ENCODE results near the gene RPL13A.

RPL13A gene

GRCh38 chr19:49486710-49487276, 615 bp upstream of the RPL13A start:
- no peak for DNase-seq

DNA sequence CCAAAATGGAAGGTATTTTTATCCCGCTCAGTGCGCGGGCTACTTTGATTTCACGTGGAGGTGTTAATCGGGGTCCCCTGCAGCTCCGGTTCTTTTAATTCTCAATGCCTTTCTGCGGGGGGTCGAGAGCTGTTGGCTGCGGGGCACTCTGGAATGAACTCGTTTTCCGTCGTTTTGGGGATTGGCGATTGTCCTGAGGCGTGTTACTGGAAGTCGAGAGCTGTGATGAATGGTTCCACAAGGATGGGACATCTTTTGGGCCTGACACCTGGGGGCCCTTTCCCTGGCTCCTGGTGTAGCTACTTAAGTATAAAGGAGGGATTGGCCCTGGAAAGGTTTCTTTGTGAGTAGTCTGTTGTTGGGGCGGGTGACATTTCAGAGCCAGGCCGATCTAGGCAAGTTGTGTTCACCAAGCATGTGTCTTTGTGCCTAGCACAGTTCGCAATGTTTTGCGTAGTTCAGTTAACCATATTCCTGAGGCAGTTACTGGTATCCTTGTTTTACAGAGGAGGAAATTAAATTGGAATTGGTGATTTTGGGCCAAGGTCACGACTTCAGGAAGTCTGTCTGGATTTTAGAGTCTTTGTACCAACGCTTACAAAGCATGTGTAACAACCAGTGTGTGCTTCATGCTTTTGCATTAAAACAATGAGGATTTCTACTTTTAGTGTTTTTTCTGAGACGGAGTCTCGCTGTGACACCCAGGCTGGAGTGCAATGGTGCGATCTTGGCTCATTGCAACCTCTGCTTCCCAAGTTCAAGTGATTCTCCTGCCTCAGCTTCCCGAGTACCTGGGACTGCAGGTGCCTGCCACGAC, 846 bp downstream of the RPL13A start:
- peak; percentile 44 for DNase-seq

DNA sequence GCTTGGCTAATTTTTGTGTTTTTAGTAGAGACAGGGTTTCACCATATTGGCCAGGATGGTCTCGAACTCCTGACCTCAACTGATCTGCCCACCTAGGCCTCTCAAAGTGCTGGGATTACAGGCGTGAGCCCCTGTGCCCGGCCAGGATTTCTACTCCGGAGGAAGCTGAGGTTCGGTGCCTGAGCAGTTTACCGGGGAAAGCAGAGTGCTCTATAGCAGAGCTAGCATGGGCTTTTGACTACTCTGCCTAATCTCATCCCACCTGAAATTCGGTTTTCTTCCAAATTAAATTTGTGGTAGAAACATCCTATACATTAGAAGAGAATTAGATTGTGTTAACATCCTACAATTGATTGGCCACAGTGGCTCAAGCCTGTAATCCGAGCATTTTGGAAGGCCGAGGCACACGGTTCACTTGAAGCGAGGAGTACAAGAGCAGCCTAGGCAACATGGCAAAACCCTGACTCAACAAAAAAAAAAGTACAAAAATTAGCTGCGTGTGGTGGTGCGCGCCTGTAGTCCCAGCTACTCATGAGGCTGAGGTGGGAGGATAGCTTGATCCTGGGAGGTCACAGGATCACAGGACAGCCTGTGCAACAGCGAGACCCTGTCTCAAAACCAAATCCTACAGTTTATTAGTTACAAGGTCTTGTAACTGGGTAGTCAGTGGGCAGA, 1.6 kb downstream of the RPL13A start:
- peak; percentile 33 for DNase-seq

DNA sequence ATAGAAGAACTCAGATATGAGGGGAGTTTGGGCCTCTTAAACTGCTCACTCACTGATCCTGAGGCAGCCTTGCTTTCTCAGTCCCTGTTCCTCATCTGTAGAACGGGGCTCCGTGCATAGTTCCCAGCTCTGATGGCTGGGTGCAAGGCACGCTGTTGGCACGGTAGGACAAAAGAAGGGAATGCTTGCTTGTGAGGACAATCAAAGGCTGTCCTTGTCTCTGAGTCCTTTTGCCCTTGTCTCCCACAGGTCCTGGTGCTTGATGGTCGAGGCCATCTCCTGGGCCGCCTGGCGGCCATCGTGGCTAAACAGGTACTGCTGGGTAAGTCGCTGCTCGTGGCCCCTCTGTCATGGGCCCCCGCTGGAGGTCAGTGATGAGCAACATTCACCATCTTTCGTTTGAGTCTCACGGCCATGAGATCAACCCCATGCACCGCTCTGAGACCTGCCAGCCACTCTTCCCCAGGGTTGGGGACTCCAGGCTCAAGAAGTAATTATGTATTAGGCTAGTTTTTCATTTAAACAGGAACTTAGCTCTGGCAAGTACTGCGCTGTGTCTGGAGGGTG, 2.3 kb downstream of the RPL13A start:
- peak; percentile 69 for DNase-seq

GRCh38 chr19:49490287-49491029, 3.0 kb downstream of the RPL13A start:
- DNase-seq = peak; percentile 43

GRCh38 chr19:49491030-49491803, 3.8 kb downstream of the RPL13A start:
- no peak for DNase-seq

DNA sequence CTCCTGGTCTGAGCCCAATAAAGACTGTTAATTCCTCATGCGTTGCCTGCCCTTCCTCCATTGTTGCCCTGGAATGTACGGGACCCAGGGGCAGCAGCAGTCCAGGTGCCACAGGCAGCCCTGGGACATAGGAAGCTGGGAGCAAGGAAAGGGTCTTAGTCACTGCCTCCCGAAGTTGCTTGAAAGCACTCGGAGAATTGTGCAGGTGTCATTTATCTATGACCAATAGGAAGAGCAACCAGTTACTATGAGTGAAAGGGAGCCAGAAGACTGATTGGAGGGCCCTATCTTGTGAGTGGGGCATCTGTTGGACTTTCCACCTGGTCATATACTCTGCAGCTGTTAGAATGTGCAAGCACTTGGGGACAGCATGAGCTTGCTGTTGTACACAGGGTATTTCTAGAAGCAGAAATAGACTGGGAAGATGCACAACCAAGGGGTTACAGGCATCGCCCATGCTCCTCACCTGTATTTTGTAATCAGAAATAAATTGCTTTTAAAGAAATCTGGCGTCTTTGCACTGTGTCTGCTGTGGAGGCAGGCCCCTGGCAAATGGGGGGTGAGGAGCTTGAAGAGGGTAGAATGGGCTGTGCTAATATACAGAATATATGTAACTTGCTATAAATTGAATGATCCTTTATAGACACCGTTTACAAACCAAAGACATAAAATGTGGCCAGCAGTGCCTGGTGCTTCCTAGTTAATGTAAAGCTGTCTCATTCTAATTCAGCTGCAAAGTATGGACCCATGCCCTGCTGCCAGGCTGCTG, 4.6 kb downstream of the RPL13A start:
- peak; percentile 30 for DNase-seq

GRCh38 chr19:49492573-49493405, 5.4 kb downstream of the RPL13A start:
- peak; percentile 70 for DNase-seq

- DNase-seq = no peak
Measured at GRCh38 chr19:49496574-49497008, 9.2 kb downstream of the RPL13A start.

DNA sequence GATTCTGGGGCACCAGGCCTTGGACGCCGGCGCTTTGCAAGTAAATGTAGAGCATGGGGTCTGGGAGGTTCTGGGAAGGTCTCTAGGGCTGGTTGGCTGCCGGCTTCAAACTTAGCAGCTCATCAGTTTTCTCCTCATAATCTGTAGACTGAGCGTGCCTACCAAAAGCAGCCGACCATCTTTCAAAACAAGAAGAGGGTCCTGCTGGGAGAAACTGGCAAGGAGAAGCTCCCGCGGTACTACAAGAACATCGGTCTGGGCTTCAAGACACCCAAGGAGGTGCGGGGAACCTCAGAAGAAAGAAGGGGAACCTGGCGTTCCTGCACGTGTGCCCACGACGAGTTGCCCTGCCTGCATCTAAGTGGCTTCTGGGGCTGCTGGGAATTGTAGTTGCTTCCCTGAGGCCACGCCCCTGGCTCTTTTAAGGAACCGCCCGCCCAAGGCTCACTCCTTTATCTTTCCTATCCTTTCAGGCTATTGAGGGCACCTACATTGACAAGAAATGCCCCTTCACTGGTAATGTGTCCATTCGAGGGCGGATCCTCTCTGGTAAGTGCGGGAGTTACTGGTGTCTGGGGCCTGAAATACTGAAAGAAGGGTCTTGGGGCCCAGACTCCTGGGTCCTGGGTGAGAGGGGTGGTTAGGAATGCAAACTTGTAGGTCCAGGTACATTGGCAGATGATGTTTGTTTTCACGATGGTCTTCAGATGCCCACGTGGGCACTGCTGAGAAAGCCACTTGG, 9.8 kb downstream of the RPL13A start:
- DNase-seq = peak; percentile 84

- peak; percentile 45 for DNase-seq
Measured at GRCh38 chr19:49497789-49498103, 10.3 kb downstream of the RPL13A start.

DNA sequence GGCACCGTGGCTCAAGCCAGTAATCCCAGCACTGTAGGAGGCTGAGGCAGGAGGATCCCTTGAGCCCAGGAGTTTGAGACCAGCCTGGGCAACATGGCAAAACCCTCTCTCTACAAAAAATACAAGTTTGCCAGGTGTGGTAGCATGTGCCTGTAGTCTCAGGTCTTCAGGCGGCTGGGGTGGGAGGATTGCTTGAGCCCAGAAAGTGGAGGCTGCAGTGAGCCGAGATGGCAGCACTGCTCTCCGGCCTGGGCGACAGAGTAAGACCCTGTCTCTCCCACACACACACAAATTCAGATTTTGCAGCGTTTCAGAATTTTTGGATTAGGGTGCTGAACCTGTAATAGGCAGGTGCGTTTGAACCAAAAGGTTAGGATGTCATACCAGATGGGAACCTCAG, 11.1 kb downstream of the RPL13A start:
- DNase-seq = no peak

DNA sequence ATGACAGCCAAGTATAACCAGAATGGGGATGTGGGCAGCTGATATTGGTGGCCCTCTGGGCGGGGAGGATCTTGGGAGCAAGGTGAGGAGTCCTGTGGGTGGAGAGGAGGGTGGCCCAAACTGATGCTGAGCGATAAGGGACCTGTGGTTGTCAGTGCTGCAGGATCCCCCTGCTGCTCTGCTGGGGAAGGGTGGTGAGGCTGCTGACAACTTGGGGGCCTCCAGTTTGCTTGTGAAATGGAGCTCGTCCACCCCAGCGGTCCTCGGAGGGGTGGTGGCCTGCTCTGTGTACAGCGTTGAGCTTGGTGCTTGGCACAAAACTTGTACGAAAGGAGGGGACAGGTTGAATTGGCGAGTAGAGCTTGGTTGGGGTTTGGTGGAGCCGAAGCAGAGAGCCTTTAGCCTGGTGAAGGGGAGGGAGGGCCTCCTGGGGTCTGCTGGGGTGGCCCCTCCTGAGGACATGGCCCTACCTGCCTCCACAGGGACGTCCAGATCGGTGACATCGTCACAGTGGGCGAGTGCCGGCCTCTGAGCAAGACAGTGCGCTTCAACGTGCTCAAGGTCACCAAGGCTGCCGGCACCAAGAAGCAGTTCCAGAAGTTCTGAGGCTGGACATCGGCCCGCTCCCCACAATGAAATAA, 11.7 kb downstream of the RPL13A start:
- peak; percentile 63 for DNase-seq

GRCh38 chr19:49502866-49503581, 15.6 kb downstream of the RPL13A start:
- peak; percentile 59 for DNase-seq

GRCh38 chr19:49503582-49503962, 16.2 kb downstream of the RPL13A start:
- no peak for DNase-seq

DNA sequence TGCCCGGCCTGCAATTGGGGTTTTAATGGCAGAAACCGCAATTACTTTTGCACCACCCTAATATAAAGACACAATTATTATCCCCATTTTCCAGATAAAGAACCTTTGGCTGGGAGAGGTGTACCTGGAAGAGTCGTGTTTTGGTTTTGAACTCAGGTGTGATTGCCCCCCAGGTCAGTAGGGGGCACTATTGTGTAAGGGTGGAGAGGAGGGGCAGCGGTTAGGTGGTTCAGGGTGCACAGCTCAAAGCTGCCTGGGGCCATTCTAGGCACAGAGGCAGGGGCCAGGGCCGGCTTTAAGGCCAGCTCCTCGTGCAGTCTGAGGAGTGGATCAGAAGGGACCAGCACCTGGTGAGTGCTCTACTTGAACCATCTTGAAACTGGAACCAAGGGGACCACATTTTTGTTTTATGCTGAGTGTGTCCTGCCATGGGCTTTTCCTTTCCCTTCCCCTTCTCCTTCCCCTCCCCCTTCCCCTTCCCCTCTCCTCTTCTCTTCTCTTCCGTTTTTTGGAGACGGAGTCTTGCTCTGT, 19.2 kb downstream of the RPL13A start:
- DNase-seq = peak; percentile 88

DNA sequence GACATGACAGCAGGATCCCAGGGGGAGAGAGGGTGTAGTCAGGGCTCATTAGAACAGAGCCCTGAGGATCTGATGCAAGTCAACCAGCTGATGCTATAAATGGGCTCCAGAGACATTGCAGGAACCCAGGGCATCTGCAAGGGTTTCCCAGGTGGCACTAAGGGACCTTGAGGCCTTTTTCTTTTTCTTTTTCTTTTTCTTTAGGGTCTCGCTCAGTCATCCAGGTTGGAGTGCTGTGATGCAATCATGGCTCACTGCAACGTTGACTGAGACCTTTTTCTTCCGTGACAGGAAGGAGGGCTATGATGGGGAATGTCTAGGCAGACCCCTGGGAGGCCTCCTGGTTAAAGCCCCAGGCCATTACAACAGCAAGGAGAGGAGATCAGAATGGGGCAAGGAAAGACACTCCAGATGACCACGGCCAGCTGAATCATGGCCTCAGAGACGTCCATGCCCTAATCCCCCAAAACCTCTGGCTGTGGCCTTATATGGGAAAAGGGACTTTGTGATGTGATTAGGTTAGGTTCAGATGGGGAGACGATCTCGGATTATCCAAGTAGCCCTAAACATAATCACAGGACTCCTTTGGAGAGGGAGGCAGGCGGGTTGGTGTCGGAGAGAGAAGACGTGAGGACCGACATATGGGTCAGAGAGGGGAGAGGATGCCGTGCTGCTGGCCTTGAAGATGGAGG, 20.5 kb downstream of the RPL13A start:
- no peak for DNase-seq

Data from activated CD4-positive, alpha-beta T cell treated with anti-CD3 and anti-CD28 coated beads, Interleukin-2, Interleukin-6, amounts not matched to agents 100 ng/mL and 50 ng/mL, durations not matched to agents 16 hours and 8 hours (primary cell).